ENCODE data around the gene KRTAP1-3. TPM values are rescaled to one million over a fixed set of nuclear protein-coding genes. Genes with fewer than 3 reads are reported as not detected.

The KRTAP1-3 gene
- total RNA-seq, 2 experiments from 2014 or later, result not detected

DNA sequence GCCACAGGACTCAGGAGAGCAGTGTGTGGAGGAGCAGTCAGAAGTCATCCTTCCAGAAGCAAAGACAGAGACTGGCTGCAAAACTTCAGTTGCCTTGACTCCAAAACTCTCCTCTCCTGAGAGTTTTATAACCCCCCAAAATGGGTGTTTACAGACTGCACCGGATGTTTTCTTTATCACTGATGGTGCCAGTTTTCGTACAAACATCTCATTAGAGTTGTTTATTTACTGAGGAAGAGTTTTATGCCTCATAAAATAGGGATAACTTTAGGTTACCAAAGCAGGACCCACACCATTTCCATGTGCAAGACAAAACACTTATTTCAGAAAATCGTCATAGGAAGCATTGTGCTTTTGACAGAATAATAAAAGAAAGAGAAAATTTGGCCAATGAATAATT lies 50.4 kb downstream of the KRTAP1-3 start, which contains the start of gene KRT40:
Gene KRT40, minus strand, starts transcription at position 101 of the 400 bp plus-strand sequence. Its CDS starts 53 bp downstream, at position 48.
- Histone ChIP-seq H3K27ac (ENCODE audit: low read depth, low read length, poor library complexity, severe bottlenecking) (no peak within 1 kb of the TSS), H3K4me2 (ENCODE audit: low read length) (no peak within 1 kb of the TSS), H3K9me2 (ENCODE audit: insufficient read depth, low read length) (no peaks in the 10 kb centered on the region), H3K4me3 (ENCODE audit: low read depth, low read length, poor library complexity, severe bottlenecking) (no peak within 1 kb of the TSS), H4K20me1 (ENCODE audit: insufficient read depth, low read length) (no peaks in the 10 kb centered on the region), H3K36me3 (ENCODE audit: insufficient read depth, low read length) (no peaks in the 10 kb centered on the region), H3K9me3 (ENCODE audit: low read length) (no peaks in the 10 kb centered on the region), H2AFZ (ENCODE audit: low read length) (no peak within 1 kb of the TSS), H3K4me1 (ENCODE audit: insufficient read depth, low read length, poor library complexity, severe bottlenecking) (no peaks in the 10 kb centered on the region), H3K79me2 (ENCODE audit: insufficient read depth, low read depth, low read length) (no peaks in the 10 kb centered on the region)
- no peak for TF ChIP-seq EZH2phosphoT487 (IDR thresholded peaks at IDR 0.05; ENCODE audit: borderline replicate concordance, low read depth, low read length)
- TF ChIP-seq, protein P1, sequence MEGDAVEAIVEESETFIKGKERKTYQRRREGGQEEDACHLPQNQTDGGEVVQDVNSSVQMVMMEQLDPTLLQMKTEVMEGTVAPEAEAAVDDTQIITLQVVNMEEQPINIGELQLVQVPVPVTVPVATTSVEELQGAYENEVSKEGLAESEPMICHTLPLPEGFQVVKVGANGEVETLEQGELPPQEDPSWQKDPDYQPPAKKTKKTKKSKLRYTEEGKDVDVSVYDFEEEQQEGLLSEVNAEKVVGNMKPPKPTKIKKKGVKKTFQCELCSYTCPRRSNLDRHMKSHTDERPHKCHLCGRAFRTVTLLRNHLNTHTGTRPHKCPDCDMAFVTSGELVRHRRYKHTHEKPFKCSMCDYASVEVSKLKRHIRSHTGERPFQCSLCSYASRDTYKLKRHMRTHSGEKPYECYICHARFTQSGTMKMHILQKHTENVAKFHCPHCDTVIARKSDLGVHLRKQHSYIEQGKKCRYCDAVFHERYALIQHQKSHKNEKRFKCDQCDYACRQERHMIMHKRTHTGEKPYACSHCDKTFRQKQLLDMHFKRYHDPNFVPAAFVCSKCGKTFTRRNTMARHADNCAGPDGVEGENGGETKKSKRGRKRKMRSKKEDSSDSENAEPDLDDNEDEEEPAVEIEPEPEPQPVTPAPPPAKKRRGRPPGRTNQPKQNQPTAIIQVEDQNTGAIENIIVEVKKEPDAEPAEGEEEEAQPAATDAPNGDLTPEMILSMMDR (conservative IDR thresholded peaks at IDR 0.05; ENCODE audit: low read length), result no peak
- DNase-seq (ENCODE audit: low spot score), result no peak
- intact Hi-C loops (cut with micrococcal nuclease; ENCODE audit: unreplicated experiment), result no loop called here
- no TSS peak for BruUV-seq (replicated peaks)
- ChIA-PET POLR2A (no interaction called here), CTCF (ENCODE audit: unreplicated experiment) (no interaction called here)

Small RNAs within 50 kb of the gene (small RNA-seq; reads per million reads assigned to genes)
- gene KRTAP3-4P, result not detected

Other genes with a start within 250 kb of the KRTAP1-3 start
Only the 30 nearest of the 37 such genes appear.
- gene KRT12, start 167.7 kb downstream of the KRTAP1-3 start, total RNA-seq (2014; rRNA removed; shearing (Covaris generic)), result not detected in 2 replicates
- gene KRT12, start 167.7 kb downstream of the KRTAP1-3 start, total RNA-seq (2022), result not detected in 2 replicates
- gene KRT20, start 149.6 kb downstream of the KRTAP1-3 start, total RNA-seq (2014; rRNA removed; shearing (Covaris generic)), result not detected in 2 replicates
- not detected in 2 replicates for gene KRT20, start 149.6 kb downstream of the KRTAP1-3 start, total RNA-seq (2022)
- not detected in 2 replicates for gene KRT23, start 97.2 kb downstream of the KRTAP1-3 start, total RNA-seq (2014; rRNA removed; shearing (Covaris generic))
- gene KRT23, start 97.2 kb downstream of the KRTAP1-3 start, total RNA-seq (2022), result not detected in 2 replicates
- gene KRT39, start 67.9 kb downstream of the KRTAP1-3 start, total RNA-seq (2014; rRNA removed; shearing (Covaris generic)), result not detected in 2 replicates
- gene KRT39, start 67.9 kb downstream of the KRTAP1-3 start, total RNA-seq (2022), result not detected in 2 replicates
- not detected in 2 replicates for gene KRT40, start 50.5 kb downstream of the KRTAP1-3 start, total RNA-seq (2014; rRNA removed; shearing (Covaris generic))
- not detected in 2 replicates for gene KRT40, start 50.5 kb downstream of the KRTAP1-3 start, total RNA-seq (2022)
- not detected in 2 replicates for gene KRTAP3-3, start 40.7 kb downstream of the KRTAP1-3 start, total RNA-seq (2014; rRNA removed; shearing (Covaris generic))
- not detected in 2 replicates for gene KRTAP3-3, start 40.7 kb downstream of the KRTAP1-3 start, total RNA-seq (2022)
- not detected in 2 replicates for gene KRTAP3-2, start 35.0 kb downstream of the KRTAP1-3 start, total RNA-seq (2014; rRNA removed; shearing (Covaris generic))
- not detected in 2 replicates for gene KRTAP3-2, start 35.0 kb downstream of the KRTAP1-3 start, total RNA-seq (2022)
- not detected in 2 replicates for gene KRTAP3-1, start 25.7 kb downstream of the KRTAP1-3 start, total RNA-seq (2014; rRNA removed; shearing (Covaris generic))
- not detected in 2 replicates for gene KRTAP3-1, start 25.7 kb downstream of the KRTAP1-3 start, total RNA-seq (2022)
- gene KRTAP1-5, start 7.7 kb downstream of the KRTAP1-3 start, total RNA-seq (2014; rRNA removed; shearing (Covaris generic)), result not detected in 2 replicates
- not detected in 2 replicates for gene KRTAP1-5, start 7.7 kb downstream of the KRTAP1-3 start, total RNA-seq (2022)
- gene KRTAP1-4, start 4.7 kb downstream of the KRTAP1-3 start, total RNA-seq (2014; rRNA removed; shearing (Covaris generic)), result not detected in 2 replicates
- not detected in 2 replicates for gene KRTAP1-4, start 4.7 kb downstream of the KRTAP1-3 start, total RNA-seq (2022)
- gene KRTAP1-1, start 6.6 kb upstream of the KRTAP1-3 start, total RNA-seq (2014; rRNA removed; shearing (Covaris generic)), result not detected in 2 replicates
- not detected in 2 replicates for gene KRTAP1-1, start 6.6 kb upstream of the KRTAP1-3 start, total RNA-seq (2022)
- gene KRTAP2-1, start 12.4 kb upstream of the KRTAP1-3 start, total RNA-seq (2014; rRNA removed; shearing (Covaris generic)), result not detected in 2 replicates
- not detected in 2 replicates for gene KRTAP2-1, start 12.4 kb upstream of the KRTAP1-3 start, total RNA-seq (2022)
- gene KRTAP2-2, start 20.4 kb upstream of the KRTAP1-3 start, total RNA-seq (2014; rRNA removed; shearing (Covaris generic)), result not detected in 2 replicates
- gene KRTAP2-2, start 20.4 kb upstream of the KRTAP1-3 start, total RNA-seq (2022), result not detected in 2 replicates
- not detected in 2 replicates for gene KRTAP2-3, start 25.2 kb upstream of the KRTAP1-3 start, total RNA-seq (2014; rRNA removed; shearing (Covaris generic))
- not detected in 2 replicates for gene KRTAP2-3, start 25.2 kb upstream of the KRTAP1-3 start, total RNA-seq (2022)
- gene KRTAP2-4, start 31.0 kb upstream of the KRTAP1-3 start, total RNA-seq (2014; rRNA removed; shearing (Covaris generic)), result not detected in 2 replicates
- not detected in 2 replicates for gene KRTAP2-4, start 31.0 kb upstream of the KRTAP1-3 start, total RNA-seq (2022)
- not detected in 2 replicates for gene KRTAP4-7, start 49.3 kb upstream of the KRTAP1-3 start, total RNA-seq (2014; rRNA removed; shearing (Covaris generic))
- gene KRTAP4-7, start 49.3 kb upstream of the KRTAP1-3 start, total RNA-seq (2022), result not detected in 2 replicates
- not detected in 2 replicates for gene KRTAP4-8, start 63.3 kb upstream of the KRTAP1-3 start, total RNA-seq (2014; rRNA removed; shearing (Covaris generic))
- gene KRTAP4-8, start 63.3 kb upstream of the KRTAP1-3 start, total RNA-seq (2022), result not detected in 2 replicates
- gene KRTAP4-16, start 67.3 kb upstream of the KRTAP1-3 start, total RNA-seq (2014; rRNA removed; shearing (Covaris generic)), result not detected in 2 replicates
- not detected in 2 replicates for gene KRTAP4-16, start 67.3 kb upstream of the KRTAP1-3 start, total RNA-seq (2022)
- gene KRTAP4-9, start 70.5 kb upstream of the KRTAP1-3 start, total RNA-seq (2014; rRNA removed; shearing (Covaris generic)), result not detected in 2 replicates
- not detected in 2 replicates for gene KRTAP4-9, start 70.5 kb upstream of the KRTAP1-3 start, total RNA-seq (2022)
- not detected in 2 replicates for gene KRTAP4-11, start 83.5 kb upstream of the KRTAP1-3 start, total RNA-seq (2014; rRNA removed; shearing (Covaris generic))
- not detected in 2 replicates for gene KRTAP4-11, start 83.5 kb upstream of the KRTAP1-3 start, total RNA-seq (2022)
- gene KRTAP4-12, start 89.3 kb upstream of the KRTAP1-3 start, total RNA-seq (2014; rRNA removed; shearing (Covaris generic)), result not detected in 2 replicates
- not detected in 2 replicates for gene KRTAP4-12, start 89.3 kb upstream of the KRTAP1-3 start, total RNA-seq (2022)
- gene KRTAP4-6, start 105.7 kb upstream of the KRTAP1-3 start, total RNA-seq (2014; rRNA removed; shearing (Covaris generic)), result not detected in 2 replicates
- not detected in 2 replicates for gene KRTAP4-6, start 105.7 kb upstream of the KRTAP1-3 start, total RNA-seq (2022)
- not detected in 2 replicates for gene KRTAP4-5, start 115.0 kb upstream of the KRTAP1-3 start, total RNA-seq (2014; rRNA removed; shearing (Covaris generic))
- gene KRTAP4-5, start 115.0 kb upstream of the KRTAP1-3 start, total RNA-seq (2022), result not detected in 2 replicates
- gene KRTAP4-4, start 125.9 kb upstream of the KRTAP1-3 start, total RNA-seq (2014; rRNA removed; shearing (Covaris generic)), result not detected in 2 replicates
- gene KRTAP4-4, start 125.9 kb upstream of the KRTAP1-3 start, total RNA-seq (2022), result not detected in 2 replicates
- gene KRTAP4-3, start 133.3 kb upstream of the KRTAP1-3 start, total RNA-seq (2014; rRNA removed; shearing (Covaris generic)), result not detected in 2 replicates
- not detected in 2 replicates for gene KRTAP4-3, start 133.3 kb upstream of the KRTAP1-3 start, total RNA-seq (2022)
- not detected in 2 replicates for gene KRTAP4-2, start 143.3 kb upstream of the KRTAP1-3 start, total RNA-seq (2014; rRNA removed; shearing (Covaris generic))
- gene KRTAP4-2, start 143.3 kb upstream of the KRTAP1-3 start, total RNA-seq (2022), result not detected in 2 replicates
- gene KRTAP4-1, start 150.0 kb upstream of the KRTAP1-3 start, total RNA-seq (2014; rRNA removed; shearing (Covaris generic)), result not detected in 2 replicates
- not detected in 2 replicates for gene KRTAP4-1, start 150.0 kb upstream of the KRTAP1-3 start, total RNA-seq (2022)
- not detected in 2 replicates for gene KRTAP9-1, start 155.0 kb upstream of the KRTAP1-3 start, total RNA-seq (2014; rRNA removed; shearing (Covaris generic))
- not detected in 2 replicates for gene KRTAP9-1, start 155.0 kb upstream of the KRTAP1-3 start, total RNA-seq (2022)
- not detected in 2 replicates for gene KRTAP9-2, start 191.8 kb upstream of the KRTAP1-3 start, total RNA-seq (2014; rRNA removed; shearing (Covaris generic))
- gene KRTAP9-2, start 191.8 kb upstream of the KRTAP1-3 start, total RNA-seq (2022), result not detected in 2 replicates
- not detected in 2 replicates for gene KRTAP9-3, start 197.6 kb upstream of the KRTAP1-3 start, total RNA-seq (2014; rRNA removed; shearing (Covaris generic))
- gene KRTAP9-3, start 197.6 kb upstream of the KRTAP1-3 start, total RNA-seq (2022), result not detected in 2 replicates

Data from OCI-LY7 (cell line).